Activated CD4-positive, alpha-beta T cell treated with anti-CD3 and anti-CD28 coated beads for 36 hours (primary cell): Measurements from ENCODE around the gene PLEK2. TPM values are rescaled to one million over a fixed set of nuclear protein-coding genes. Genes with fewer than 3 reads are reported as not detected.
"Not testable (repeated sequence)": the region's sequence is repeated elsewhere in the genome, so short reads cannot be mapped to it uniquely, and the experiment has no call there.

ENCODE experiments used
- ATAC-seq: fragments of 200-7000 bp; cut with Tn5 transposase; one replicate; pipeline ENCODE4 v1.10.0; 2021; ENCODE audit warnings: mild to moderate bottlenecking, moderate library complexity
- CTCF ChIA-PET: fragments of 350-600 bp; sonication (Branson Sonifier 250); formaldehyde crosslinking; loops from one replicate; lab custom pipeline; 2021; ENCODE audit warnings: antibody characterized with exemption; lab: Charles Lee
- POLR2A ChIA-PET: fragments of 350-600 bp; sonication (Branson Sonifier 250); formaldehyde crosslinking; loops from one replicate; lab custom pipeline; 2021; ENCODE audit warnings: antibody characterized with exemption, inconsistent platforms; lab: Charles Lee
- DNase-seq: peaks from one replicate; pipeline ENCODE4 v3.0.0-alpha.2; 2020
- H3K27ac Mint-ChIP-seq: one replicate; pipeline ENCODE4 v1.8.0; 2021; ENCODE audit warnings: mixed read lengths
- H3K27me3 Mint-ChIP-seq: one replicate; pipeline ENCODE4 v1.8.0; 2021; ENCODE audit warnings: mixed read lengths
- H3K36me3 Mint-ChIP-seq: one replicate; pipeline ENCODE4 v1.8.0; 2021; ENCODE audit warnings: low read depth, mixed read lengths
- H3K4me1 Mint-ChIP-seq: one replicate; pipeline ENCODE4 v1.8.0; 2021; ENCODE audit warnings: mixed read lengths
- H3K4me3 Mint-ChIP-seq: one replicate; pipeline ENCODE4 v1.8.0; 2021; ENCODE audit warnings: mild to moderate bottlenecking, moderate library complexity, mixed read lengths
- H3K9me3 Mint-ChIP-seq: one replicate; pipeline ENCODE4 v1.8.0; 2021; ENCODE audit warnings: low read depth, mixed read lengths
- intact Hi-C, 2 experiments: fragments of 100-400 bp; cut with DNase I in 1 of 2; cut with micrococcal nuclease in 1 of 2; formaldehyde crosslinking; loops; one replicate each; pipeline versions ENCODE4 v1.14.2 to v1.15.1; 2022 to 2024; cut with DNase I, micrococcal nuclease
- total RNA-seq, 2 experiments: library from RNA; stranded (reverse); gene quantifications; one replicate each; pipeline ENCODE4 v1.2.3, GENCODE V29; 2021

PLEK2 gene, protein sequence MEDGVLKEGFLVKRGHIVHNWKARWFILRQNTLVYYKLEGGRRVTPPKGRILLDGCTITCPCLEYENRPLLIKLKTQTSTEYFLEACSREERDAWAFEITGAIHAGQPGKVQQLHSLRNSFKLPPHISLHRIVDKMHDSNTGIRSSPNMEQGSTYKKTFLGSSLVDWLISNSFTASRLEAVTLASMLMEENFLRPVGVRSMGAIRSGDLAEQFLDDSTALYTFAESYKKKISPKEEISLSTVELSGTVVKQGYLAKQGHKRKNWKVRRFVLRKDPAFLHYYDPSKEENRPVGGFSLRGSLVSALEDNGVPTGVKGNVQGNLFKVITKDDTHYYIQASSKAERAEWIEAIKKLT
- total RNA-seq = 1 to 10 TPM; 2.9 to 5.1 TPM

DNA sequence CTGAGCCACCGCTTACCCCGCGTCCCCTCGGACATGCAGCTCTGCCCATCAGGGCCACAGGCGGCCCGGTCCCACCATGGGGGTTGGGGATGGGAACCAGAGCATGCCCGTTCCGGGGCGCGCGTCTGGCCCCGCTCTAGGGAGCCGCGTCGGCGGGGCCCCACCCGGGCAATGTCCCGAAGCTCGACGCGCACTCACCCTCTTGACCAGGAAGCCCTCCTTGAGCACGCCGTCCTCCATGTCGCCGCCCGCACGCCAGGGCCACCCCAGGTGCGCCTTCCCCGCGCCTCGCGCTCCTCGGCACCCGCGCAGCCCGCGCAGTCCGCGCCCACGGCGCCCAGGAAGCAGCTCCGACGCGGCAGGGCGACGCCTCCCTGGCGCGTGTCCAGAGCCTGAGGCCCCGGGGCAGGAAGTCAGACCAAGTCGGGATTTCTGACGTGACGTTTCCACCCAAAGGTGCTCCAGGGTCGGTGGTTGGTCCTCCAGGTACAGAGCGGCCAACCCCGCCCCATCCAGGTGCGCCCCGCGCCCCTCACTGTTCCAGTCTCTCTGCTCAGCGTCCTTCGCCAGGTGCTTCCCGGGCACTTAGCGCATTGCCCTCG is at the start of gene PLEK2:
Gene PLEK2 (minus strand): TSS at position 346 of the 602 bp plus-strand sequence. CDS start 106 bp downstream, at position 240.
- intact Hi-C loops = no loop called here
- POLR2A ChIA-PET = no interaction called here
- DNase-seq = peak; percentile 71

DNA sequence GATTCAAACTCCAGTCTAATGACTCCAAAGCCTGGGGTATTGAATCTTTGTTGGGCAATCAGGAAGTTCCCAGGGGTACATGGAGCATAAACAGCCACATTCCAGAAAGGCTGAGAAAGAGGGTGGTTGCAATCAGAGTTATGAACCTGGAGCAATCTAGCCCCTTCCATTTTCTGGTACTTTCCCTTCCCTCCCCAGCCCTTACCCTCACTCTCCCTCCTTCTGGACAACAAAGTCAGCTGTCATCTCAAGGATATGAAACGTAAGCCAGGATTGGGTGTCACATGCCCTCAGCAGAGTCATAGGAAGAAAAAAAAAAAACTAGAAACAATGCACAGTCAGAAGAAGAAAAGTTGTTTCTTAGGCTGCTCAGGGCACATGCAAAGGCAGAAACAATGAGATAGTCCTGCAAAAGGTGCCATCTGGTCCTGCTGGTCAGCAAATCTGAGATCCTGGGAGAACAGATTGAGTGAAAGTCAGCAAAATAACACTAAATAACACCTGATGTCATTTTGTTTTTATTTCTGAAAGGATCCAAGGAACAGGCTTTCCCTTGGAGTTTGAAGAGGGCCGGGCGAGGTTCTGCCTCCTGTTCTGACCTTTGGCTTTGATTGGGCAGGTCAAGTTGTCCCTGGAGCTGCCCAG is 49.5 kb upstream of the PLEK2 start:
- H3K27me3 Mint-ChIP-seq = no peaks in the 10 kb centered on the region
- no peaks in the 10 kb centered on the region for H3K9me3 Mint-ChIP-seq
- peaks cover 14% of the 10 kb centered on the region for H3K4me1 Mint-ChIP-seq
- no peak overlapping the region for H3K4me3 Mint-ChIP-seq
- ChIA-PET CTCF (interaction anchor here (0.6 to 1.3 kb wide), 5 partner anchors 10 to 71 kb away, joined by 3 to 4 read pairs (median 3); no protein-coding TSS in a partner anchor), POLR2A (no interaction called here)
- ATAC-seq = peak; percentile 64
- no peak overlapping the region for H3K27ac Mint-ChIP-seq
- intact Hi-C loops = no loop called here
- no peak for DNase-seq
- H3K36me3 Mint-ChIP-seq = no peaks in the 10 kb centered on the region

More for the DNA sequence above, at the start of gene PLEK2:
- H3K4me3 Mint-ChIP-seq = peak within 1 kb of the TSS; percentile 59
- H3K9me3 Mint-ChIP-seq = no peaks in the 10 kb centered on the region
- CTCF ChIA-PET = interaction anchor here (0.9 to 5.2 kb wide), 3 partner anchors 14 to 188 kb away, joined by 3 to 27 read pairs (median 4); partner anchors contain the start of gene PIGH
- ATAC-seq = peak; percentile 68
- H3K4me1 Mint-ChIP-seq = peaks cover 17% of the 10 kb centered on the region
- no peak within 1 kb of the TSS for H3K27ac Mint-ChIP-seq
- no peaks in the 10 kb centered on the region for H3K27me3 Mint-ChIP-seq
- no peaks in the 10 kb centered on the region for H3K36me3 Mint-ChIP-seq

GRCh38 chr14:67459336-67459735 is 47.4 kb upstream of the PLEK2 start:
- H3K9me3 Mint-ChIP-seq = no peaks in the 10 kb centered on the region
- DNase-seq (no peak), ATAC-seq (no peak)
- ChIA-PET CTCF (interaction anchor here (0.6 kb wide), 1 partner anchor 287 kb away, joined by 3 read pairs; no protein-coding TSS in a partner anchor), POLR2A (no interaction called here)
- no peaks in the 10 kb centered on the region for H3K27me3 Mint-ChIP-seq
- no peaks in the 10 kb centered on the region for H3K36me3 Mint-ChIP-seq
- no peak overlapping the region for H3K27ac Mint-ChIP-seq
- intact Hi-C loops = no loop called here
- H3K4me3 Mint-ChIP-seq = no peak overlapping the region
- peaks cover 8% of the 10 kb centered on the region for H3K4me1 Mint-ChIP-seq

GRCh38 chr14:67457782-67458181 is 45.8 kb upstream of the PLEK2 start:
- Mint-ChIP-seq H3K27me3 (no peaks in the 10 kb centered on the region), H3K4me1 (no peaks in the 10 kb centered on the region), H3K4me3 (no peak overlapping the region), H3K9me3 (no peaks in the 10 kb centered on the region), H3K27ac (no peak overlapping the region), H3K36me3 (no peaks in the 10 kb centered on the region)
- ChIA-PET POLR2A (no interaction called here), CTCF (interaction anchor here (0.7 to 1.3 kb wide), 2 partner anchors 9 to 29 kb away, joined by 3 to 5 read pairs; no protein-coding TSS in a partner anchor)
- intact Hi-C loops = no loop called here
- ATAC-seq = no peak
- DNase-seq = no peak

GRCh38 chr14:67456732-67457131 is 44.8 kb upstream of the PLEK2 start:
- ChIA-PET POLR2A (no interaction called here), CTCF (interaction anchor here (1.3 kb wide), 1 partner anchor 10 kb away, joined by 5 read pairs; no protein-coding TSS in a partner anchor)
- DNase-seq (no peak), ATAC-seq (no peak)
- Mint-ChIP-seq H3K4me1 (no peaks in the 10 kb centered on the region), H3K9me3 (no peaks in the 10 kb centered on the region), H3K4me3 (no peak overlapping the region), H3K27ac (no peak overlapping the region), H3K27me3 (no peaks in the 10 kb centered on the region), H3K36me3 (no peaks in the 10 kb centered on the region)
- intact Hi-C loops = no loop called here

GRCh38 chr14:67453575-67454300 is 41.8 kb upstream of the PLEK2 start:
- Mint-ChIP-seq H3K27me3 (no peaks in the 10 kb centered on the region), H3K4me1 (no peaks in the 10 kb centered on the region), H3K9me3 (peaks cover 7% of the 10 kb centered on the region), H3K4me3 (no peak overlapping the region), H3K36me3 (no peaks in the 10 kb centered on the region), H3K27ac (no peak overlapping the region)
- intact Hi-C loops = no loop called here
- POLR2A ChIA-PET = no interaction called here
- ATAC-seq = no peak
- no peak for DNase-seq
- CTCF ChIA-PET = interaction anchor here (0.8 to 2.7 kb wide), 4 partner anchors 24 to 200 kb away, joined by 3 to 10 read pairs (median 5); no protein-coding TSS in a partner anchor

DNA sequence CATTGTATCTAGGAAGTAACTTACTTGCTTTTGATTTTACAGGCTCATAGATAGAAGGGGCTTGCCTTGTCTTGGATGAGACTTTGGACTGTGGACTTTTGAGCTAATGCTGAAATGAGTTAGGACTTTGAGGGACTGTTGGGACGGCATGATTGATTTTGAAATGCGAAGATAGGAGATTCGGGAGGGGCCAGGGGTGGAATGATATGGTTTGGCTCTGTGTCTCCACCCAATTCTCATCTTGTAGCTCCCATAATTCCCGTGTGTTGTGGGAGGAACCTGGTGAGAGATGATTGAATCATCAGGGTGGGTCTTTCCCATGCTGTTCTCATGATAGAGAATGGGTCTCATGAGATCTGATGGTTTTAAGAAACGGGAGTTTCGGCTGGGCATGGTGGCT is 39.7 kb upstream of the PLEK2 start:
- CTCF ChIA-PET = interaction anchor here (0.6 kb wide), 1 partner anchor 10 kb away, joined by 3 read pairs; no protein-coding TSS in a partner anchor
- H3K4me1 Mint-ChIP-seq, H3K27ac Mint-ChIP-seq, POLR2A ChIA-PET, DNase-seq, intact Hi-C loops, H3K36me3 Mint-ChIP-seq, H3K27me3 Mint-ChIP-seq, ATAC-seq, H3K9me3 Mint-ChIP-seq, H3K4me3 Mint-ChIP-seq: not testable (repeated sequence)

DNA sequence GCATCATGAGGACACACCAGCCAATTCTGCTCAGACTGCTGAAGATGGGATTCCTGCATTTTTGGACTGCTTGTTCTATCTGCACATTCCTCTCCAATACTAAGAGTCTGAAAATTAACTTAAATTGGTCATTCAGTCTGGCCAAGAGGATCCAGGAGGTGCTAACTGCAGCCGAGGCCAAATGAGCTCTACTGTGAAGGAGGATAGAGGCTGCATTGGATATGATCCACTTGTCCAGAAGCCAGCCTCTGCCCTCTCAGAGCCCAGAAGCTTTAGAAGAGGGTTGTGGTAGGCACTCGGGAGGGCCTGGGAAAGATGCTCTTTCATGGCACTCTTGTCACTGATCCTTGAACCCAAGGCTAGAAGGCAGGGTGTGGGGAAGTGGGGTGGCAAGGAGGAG is 37.1 kb upstream of the PLEK2 start:
- DNase-seq (no peak), ATAC-seq (no peak)
- no peak overlapping the region for H3K27ac Mint-ChIP-seq
- ChIA-PET CTCF (interaction anchor here (1.0 kb wide), 1 partner anchor 22 kb away, joined by 4 read pairs; no protein-coding TSS in a partner anchor), POLR2A (interaction anchor here (0.6 kb wide), 1 partner anchor 126 kb away, joined by 3 read pairs; no protein-coding TSS in a partner anchor)
- intact Hi-C loops = no loop called here
- no peaks in the 10 kb centered on the region for H3K4me1 Mint-ChIP-seq
- peaks cover 3% of the 10 kb centered on the region for H3K27me3 Mint-ChIP-seq
- H3K36me3 Mint-ChIP-seq = no peaks in the 10 kb centered on the region
- H3K9me3 Mint-ChIP-seq = peaks cover 7% of the 10 kb centered on the region
- H3K4me3 Mint-ChIP-seq = no peak overlapping the region

- Mint-ChIP-seq H3K4me3 (no peak overlapping the region), H3K27ac (no peak overlapping the region), H3K36me3 (no peaks in the 10 kb centered on the region), H3K9me3 (peaks cover 7% of the 10 kb centered on the region), H3K27me3 (peaks cover 3% of the 10 kb centered on the region), H3K4me1 (no peaks in the 10 kb centered on the region)
- ATAC-seq (no peak), DNase-seq (no peak)
- ChIA-PET POLR2A (no interaction called here), CTCF (interaction anchor here (0.6 to 1.6 kb wide), 4 partner anchors 31 to 137 kb away, joined by 3 to 9 read pairs (median 4); no protein-coding TSS in a partner anchor)
- intact Hi-C loops = no loop called here
These were observed 35.0 kb upstream of the PLEK2 start for GRCh38 chr14:67447033-67447381.

- no peaks in the 10 kb centered on the region for H3K36me3 Mint-ChIP-seq
- H3K4me3 Mint-ChIP-seq = no peak overlapping the region
- peaks cover 3% of the 10 kb centered on the region for H3K27me3 Mint-ChIP-seq
- ATAC-seq (no peak), DNase-seq (no peak)
- H3K9me3 Mint-ChIP-seq = peaks cover 7% of the 10 kb centered on the region
- ChIA-PET POLR2A (no interaction called here), CTCF (interaction anchor here (0.8 to 1.6 kb wide), 2 partner anchors 66 to 125 kb away, joined by 3 to 9 read pairs; no protein-coding TSS in a partner anchor)
- H3K27ac Mint-ChIP-seq = no peak overlapping the region
- intact Hi-C loops = no loop called here
- H3K4me1 Mint-ChIP-seq = no peaks in the 10 kb centered on the region
These were observed 34.5 kb upstream of the PLEK2 start for GRCh38 chr14:67446371-67447032.
